GM12873 (cell line): ENCODE data around the gene CAMK2B.

Experiments
- CTCF ChIP-seq: IDR thresholded peaks from 2 replicates; pipeline ENCODE4 v1.5.1; 2012; ENCODE audit warnings: low read depth, mild to moderate bottlenecking, moderate library complexity, low read length, control low read depth; ENCODE audit not compliant: insufficient read depth; ENCODE audit errors: missing control alignments

CAMK2B gene

GRCh38 chr7:44325201-44325671 lies at the start of gene CAMK2B:
Gene CAMK2B, minus strand, starts transcription at chr7:44325594. Its CDS starts 173 bp downstream, at chr7:44325421.
- no peak for TF ChIP-seq CTCF

- TF ChIP-seq CTCF, result no peak
Measured at GRCh38 chr7:44374007-44374763, 48.8 kb upstream of the CAMK2B start.

- no peak for TF ChIP-seq CTCF
Measured at GRCh38 chr7:44373418-44373740, 48.0 kb upstream of the CAMK2B start.

GRCh38 chr7:44372560-44373417 lies 47.4 kb upstream of the CAMK2B start:
- no peak for TF ChIP-seq CTCF

- TF ChIP-seq CTCF, result no peak
Measured at GRCh38 chr7:44368885-44369284, 43.5 kb upstream of the CAMK2B start.

- no peak for TF ChIP-seq CTCF
Measured at GRCh38 chr7:44368455-44368854, 43.1 kb upstream of the CAMK2B start.

GRCh38 chr7:44367475-44368043 lies 42.2 kb upstream of the CAMK2B start:
- no peak for TF ChIP-seq CTCF
